GM19025 (cell line): ENCODE results near the gene ETAA1.
A peak's percentile ranks its signal among the peaks of the same experiment; 100 is the strongest.

Source experiments
- ATAC-seq: cut with Tn5 transposase; IDR thresholded peaks from one replicate; pipeline ENCODE4 v1.9.1; 2021; ENCODE audit warnings: mild to moderate bottlenecking, low read depth, moderate library complexity; ENCODE audit not compliant: unreplicated experiment

ETAA1 gene

DNA sequence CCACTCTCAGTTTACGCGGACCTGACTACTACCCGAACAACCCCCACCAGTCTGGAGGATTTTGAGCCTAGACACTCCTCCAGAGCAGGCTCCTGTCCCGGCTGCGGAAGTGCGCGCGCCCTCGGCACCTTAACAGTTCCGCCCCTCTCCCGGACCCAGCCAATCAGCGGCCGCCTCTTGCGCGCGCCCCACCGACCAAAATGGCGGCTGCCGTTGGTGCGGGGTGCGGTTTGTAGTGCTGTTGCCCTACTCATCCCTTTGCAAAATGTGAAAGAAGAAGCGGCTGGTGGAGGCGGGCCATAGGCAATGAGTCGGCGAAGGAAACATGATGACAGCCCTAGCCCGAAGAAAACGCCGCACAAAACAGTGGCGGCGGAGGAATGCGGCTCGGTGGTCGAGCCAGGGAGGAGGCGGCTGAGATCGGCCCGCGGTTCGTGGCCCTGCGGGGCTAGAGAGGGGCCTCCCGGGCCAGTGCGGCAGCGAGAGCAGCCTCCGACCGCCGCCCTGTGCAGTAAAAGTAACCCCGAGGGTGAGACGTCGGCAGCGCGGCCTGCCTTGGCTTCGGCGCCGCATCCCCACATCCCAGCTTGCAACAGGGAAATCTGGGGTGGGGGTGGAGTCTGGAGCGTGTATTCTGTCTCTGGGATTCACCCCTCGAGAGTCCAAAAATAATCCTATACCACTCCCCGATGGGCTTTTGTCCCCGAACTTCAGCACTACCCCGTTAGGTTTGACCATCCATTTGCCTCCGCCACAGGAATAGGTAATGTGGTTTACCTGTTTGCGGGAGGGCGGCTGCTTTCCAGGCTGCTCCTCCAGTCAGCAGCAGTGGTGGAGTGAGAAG, at the start of gene ETAA1:
Gene ETAA1 (plus strand): TSS at position 191 of the 844 bp plus-strand sequence. CDS start 116 bp downstream, at position 307.
- ATAC-seq = peak; percentile 100

DNA sequence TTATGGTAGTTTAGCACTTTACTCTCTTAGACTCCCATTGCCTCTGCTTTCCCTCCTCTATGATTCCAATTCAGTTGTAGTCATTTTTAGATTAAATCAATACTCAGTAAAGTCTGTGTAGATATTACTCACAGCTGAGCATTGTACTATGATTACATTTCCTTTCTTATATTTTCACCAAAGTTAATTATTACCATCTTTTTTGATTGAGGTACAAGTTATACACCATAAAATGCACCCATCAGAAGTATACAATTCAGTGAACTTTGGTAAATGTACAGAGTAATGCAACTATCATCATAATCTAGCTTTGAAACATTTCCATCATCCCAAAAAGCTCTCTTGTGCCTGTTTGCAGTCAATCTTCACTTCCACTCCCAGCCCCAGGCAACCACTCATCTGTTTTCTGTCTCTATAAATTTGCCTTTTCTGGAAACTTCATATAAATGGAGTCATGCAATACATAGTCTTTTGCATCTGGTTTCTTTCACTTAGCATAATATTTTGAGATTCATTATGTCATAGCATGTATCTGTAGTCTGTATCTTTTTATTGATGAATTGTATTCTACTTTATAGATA, 30.2 kb upstream of the ETAA1 start:
- no peak for ATAC-seq

DNA sequence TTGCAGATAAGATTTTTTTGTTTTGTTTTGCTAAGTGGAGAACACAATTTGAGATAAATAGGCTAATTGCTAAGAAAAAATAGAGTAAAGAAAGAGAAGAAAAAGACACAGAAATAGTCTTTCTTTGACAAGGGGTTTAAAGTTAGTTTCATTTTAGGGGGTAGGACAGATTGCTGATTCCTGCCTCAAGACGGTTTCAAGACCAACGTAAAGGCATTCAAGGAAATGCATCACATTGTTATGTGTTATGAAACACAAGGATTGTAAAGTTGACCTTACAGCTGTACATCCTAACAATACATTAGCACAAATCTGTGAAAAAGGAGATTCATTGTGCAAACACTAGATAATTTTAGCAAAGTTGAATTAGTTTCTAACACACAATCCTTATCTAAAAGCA, 22.7 kb upstream of the ETAA1 start:
- no peak for ATAC-seq

DNA sequence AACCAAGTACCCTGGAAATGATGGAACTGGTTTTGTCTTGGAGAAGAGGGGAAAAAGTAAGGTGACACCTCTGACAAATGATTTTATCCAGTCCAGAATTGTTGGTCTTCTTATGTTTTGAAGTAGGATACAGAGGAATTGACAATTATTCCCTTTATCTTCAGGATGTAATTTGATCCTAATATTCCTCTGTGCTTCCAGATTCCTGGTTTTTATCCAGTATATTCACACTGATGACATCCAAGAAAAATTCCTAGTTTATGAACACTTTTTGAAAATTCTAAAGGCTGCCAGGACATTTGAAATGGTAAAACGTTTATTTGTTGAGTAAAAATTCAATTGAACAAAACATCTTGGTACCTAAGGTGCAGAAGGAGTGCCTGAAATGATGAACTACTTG, 22.2 kb upstream of the ETAA1 start:
- ATAC-seq = no peak

DNA sequence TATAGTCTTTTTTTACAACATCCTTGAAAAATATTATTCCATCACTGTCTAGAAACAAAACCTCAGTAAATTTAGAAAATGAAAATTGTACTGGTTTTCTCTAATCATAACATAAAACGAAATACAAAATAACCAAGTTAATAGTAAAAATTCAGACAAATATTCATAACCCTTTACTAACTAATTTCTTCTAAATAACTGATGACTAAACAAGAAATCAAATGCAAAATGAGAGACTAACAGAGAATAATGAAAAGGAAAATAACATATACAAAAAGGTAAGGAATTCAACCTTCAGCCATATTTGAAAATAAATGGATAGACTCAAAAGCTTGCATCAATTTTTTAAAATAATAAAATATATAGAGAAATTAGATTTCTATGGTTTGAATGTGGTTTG, 18.6 kb upstream of the ETAA1 start:
- no peak for ATAC-seq

DNA sequence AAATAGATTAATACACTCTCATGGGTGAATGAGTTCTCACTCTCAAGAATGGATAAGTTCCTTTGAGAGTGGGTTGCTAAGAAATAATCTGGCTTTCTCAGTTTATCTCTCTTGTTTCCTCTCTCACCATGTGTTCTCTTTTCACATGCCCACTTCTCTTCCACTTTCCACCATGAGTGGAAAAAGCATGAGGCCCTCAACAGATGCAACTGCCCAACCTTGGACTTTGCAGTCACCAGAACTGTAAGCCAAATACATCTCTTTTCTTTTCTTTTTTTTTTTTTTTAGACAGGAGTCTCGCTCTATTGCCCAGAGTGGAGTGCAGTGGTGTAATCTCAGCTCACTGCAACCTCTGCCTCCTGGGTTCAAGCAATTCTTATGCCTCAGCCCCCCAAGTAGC, 18.1 kb upstream of the ETAA1 start:
- no peak for ATAC-seq

DNA sequence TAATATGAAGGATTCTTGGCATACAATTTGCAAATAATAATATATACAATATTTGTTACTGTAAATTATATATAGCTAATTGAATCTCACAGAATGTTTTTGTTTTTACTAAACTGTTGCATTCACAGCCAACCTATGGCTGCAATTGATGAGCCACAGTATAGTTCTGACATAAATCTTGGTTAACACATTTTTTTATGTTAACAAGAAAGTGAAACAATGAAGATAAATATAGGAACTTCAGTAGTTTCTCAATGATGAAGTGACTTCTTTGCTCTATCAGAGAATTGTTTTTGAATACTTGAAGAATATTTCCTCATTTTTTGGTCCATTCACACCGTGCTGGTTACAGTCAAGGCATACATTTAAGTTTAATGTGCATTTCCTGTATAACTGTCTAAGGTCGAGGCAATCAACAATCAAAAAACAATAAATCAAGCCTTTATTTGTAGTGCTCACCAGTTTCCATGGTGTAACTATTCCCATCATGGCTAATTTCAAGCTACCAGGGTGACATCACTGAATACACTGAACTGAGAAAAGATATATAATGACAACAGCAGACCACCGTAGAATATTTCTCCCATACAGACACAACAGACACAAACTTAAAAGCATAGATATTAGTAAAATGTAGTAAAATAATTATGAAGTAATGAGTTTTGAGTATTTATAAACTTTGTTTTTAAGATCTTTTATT, 12.9 kb upstream of the ETAA1 start:
- no peak for ATAC-seq

DNA sequence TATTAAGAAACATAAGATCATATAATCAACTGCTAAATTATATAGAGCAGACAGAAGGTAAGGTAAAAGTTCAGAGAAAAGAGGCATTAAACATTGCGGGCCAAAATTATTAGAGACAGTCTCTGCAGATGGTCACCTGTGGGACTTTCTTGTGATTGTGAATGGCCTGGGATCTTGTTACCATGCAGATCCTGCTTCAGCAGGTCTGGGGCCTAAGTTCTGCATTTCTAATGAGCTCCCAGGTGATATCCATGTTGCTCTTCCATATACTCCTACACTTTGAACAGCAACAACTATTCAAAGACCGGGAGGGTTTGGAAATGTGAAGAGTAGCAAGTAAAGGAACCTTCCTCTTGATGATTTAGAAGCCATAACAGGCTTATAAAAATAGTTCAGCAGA, 8.5 kb upstream of the ETAA1 start:
- no peak for ATAC-seq

DNA sequence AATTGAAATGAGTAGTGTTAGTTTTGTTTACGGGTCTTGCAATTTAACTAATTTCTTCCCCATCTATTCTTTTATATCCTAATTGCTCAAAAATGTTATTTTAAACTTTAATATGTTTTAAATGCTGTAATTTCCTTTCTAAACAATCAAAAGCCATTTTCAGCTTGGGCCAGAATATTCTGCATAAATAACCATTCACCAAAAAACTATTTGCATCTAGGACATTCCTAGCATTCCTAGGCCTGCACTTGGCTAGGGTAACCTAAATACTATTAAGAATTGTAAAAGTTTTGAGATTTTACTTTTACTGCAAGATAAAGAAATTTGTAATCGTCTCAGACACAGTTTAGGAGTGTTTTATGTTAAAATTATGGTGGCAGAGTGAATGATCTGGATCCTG, 7.8 kb upstream of the ETAA1 start:
- ATAC-seq = no peak

DNA sequence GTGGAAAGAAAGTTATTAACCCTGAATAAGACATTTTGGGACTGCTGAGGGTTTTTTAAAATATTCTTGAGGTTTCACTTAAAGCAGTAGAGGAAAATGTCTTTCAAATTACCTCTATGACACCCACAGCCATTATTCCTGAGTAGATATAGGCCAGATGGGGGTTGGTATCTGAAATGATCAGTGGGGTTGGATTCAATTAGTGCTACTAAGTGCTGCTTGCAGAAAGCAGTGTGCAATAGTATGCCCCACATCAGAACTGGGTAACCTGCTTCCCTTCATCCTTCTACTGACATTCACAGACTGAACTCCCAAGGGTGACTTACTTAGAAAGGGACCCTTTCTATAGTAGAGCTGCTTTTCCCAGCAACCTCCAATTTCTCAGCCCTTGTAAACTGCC, 7.3 kb upstream of the ETAA1 start:
- no peak for ATAC-seq

DNA sequence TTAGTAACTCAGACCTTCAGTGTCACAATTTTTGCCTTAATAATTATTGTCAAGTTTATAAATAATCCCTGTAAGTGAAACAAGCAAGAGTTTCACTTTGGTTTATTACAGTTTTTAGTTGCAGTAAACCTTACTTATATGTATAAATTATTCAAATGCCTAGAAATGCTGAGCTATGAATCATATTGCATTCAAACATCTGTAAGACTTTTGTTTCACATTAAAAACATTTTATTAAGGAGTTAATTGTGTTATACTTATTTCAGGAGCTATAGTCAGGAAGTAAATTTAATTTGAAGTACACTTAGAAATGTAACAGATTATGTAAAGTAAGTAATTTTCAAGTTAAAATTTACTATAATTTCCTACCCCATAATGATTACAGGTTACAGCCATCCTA, 3.9 kb upstream of the ETAA1 start:
- ATAC-seq = no peak

DNA sequence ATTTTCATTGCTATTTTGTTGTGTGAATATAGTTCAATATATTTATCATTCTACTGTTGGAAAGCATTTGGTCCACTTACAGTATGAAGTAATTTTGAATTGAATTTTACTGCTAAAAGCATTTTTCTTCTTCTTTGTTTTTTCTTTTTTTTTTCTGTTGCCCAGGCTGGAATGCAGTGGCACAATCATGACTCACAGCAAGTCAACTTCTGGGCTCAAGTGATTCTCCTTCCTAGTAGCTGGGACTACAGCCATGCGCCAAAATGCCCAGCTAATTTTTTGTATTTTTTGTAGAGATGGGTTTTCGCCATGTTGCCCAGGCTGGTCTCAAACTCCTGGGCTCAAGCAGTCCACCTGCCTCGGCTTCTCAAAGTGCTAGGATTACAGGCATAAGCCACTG, 2.4 kb upstream of the ETAA1 start:
- ATAC-seq = no peak

DNA sequence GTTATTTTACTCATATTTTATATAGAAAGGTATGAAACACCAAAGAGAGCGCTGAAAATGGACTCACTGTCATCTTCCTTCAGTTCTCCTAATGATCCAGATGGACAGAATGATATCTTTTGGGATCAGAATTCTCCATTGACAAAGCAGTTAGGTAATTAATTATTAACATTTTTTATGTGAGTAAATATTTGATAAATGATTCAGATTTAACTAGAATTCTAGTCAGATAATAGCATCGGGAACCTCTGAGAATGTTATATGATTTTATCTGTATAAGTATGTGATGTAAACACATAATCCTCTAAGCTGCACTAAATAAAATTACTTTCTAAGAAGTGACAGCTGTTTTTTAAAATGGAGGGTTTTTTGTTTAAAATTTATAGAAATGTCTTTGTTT, 2.0 kb downstream of the ETAA1 start:
- ATAC-seq = no peak

DNA sequence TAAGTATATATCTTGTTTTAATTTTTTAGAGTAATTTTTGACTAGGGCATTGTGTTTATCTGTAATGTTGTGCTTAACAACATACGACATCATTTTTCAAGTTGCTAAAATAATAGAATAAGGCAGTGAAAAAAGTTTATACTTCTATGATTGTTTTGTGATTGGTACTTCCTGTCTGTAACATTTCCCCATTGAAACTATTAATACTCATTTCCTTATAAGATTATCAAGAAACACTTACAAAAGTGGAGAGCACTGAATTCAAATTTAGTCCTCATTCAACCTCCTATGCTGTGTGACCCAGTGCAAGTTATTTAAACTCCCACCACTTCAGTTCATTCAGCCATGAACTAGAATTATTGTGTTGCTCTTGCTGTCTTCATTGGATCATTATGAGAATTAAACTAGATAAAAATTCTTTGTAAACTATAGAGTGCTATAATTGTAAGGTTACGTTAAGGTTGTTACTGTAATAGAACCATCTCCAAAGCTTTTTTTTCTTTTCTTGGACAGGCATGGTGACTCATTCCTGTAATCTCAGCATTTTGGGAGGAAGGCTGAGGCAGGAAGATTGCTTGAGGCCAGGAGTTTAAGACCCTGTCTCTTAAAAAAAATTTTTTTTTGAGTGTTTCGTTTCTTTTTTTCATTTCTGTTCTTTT, 2.8 kb downstream of the ETAA1 start:
- ATAC-seq = no peak

DNA sequence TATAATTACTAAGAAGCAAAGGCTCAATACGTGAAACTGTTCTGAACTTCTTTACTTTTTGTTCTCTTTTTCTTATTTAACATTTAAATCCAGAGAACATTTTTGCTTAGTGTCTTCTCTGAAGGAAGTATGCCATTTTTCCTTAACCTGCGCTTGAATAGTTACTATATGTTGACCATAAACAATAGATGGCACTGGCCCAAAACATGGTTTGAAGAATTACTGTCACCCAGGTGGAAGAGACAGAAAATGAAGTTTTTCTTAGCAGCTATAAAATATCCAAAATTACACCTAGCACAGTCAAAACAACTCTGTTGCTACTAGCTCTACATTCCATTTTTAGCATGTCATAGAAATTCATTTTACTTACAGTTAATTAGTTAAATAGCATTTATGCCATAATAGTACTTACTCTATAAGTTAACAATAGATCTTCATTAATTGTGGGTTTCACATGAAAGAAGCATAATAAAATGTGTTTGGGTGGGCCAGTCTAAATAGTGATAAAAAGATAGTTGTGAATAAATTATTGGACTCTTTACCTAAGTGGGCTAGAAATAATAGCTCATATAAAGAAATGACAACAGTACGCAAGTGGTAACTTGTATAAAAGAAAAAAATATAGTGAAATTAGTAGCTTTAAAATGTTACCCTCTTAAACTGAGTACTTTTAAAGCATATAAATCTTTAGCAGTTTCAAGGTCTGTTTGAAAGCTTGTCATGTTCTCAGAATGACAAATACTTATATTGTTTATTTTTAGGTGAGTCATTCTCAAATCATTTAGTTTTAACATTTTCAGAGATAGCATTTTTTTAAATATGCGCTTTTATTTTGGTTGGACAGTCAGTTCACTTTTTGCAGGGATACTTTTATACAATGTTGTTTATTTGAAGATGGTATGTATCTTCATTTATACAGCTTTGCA, 3.7 kb downstream of the ETAA1 start:
- ATAC-seq = no peak

DNA sequence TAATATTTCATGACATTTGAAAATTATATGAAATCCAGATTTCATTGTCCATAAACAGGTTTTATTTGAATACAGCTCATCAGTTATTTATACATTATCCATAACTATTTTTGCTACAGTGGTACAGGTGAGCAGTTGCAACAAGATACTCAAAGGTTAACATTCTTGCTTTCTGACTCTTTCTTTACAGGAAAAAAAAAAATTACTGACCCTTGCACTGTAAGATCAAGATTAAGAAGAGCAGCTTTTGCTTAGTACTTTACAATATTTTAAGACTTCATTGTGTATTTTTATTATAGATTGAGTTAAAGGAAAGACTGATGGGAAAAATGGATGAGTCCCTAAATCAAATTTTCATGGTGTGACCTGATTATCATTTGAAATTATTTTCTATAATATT, 11.2 kb downstream of the ETAA1 start:
- no peak for ATAC-seq

DNA sequence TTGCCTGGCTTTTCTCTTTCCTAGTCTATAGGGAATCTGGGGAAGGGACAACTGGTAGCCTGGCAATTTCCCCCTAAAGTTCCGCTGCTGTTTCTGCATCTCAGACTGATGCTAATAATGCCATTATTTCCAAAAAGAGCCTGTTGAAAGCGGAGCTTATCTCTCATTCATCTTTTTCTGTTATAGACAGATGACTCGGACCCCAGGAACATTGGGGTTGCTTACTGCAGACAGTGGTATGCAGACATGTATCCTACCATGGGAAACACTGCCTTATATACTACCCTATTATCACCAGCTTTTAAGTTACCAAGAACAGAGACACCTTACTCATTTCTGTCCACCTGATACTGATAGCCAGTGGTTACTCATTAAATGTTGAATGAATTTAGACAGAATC, 15.3 kb downstream of the ETAA1 start:
- no peak for ATAC-seq

DNA sequence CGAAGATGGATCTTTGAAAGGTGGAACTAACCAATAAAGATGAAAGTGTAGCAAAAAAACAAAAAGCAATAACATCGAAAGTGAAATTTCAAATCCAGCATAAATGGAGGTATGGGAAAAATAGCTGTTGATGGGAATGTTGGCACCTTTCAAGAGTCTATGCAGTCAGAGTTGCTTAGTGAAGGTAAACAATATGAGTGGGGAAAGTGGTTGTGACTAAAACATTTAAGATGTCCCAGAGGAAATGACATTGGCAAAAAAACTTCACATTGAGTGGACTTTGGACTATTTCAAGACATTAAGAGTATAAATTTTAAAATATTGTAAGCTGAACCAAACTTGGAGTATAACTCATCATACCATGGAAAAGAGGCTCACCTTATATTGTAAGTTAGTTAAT, 17.7 kb downstream of the ETAA1 start:
- ATAC-seq = no peak

DNA sequence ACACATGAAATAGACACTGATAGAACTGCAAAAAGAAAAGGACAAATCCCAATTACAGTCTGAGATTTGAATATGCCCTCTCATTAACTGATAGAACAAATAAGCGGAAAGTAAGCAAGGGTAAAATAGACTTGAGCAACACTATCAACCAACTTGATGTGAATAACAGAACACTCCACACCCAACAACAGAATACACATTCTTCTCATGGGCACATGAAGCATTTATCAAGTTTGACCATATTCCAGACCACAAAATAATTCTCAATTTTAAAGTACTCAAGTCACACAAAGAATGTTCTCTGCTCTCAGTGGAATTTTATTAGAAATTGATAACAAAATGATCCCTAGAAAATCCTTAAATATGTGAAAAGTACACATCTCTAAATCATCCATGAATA, 19.0 kb downstream of the ETAA1 start:
- ATAC-seq = no peak

DNA sequence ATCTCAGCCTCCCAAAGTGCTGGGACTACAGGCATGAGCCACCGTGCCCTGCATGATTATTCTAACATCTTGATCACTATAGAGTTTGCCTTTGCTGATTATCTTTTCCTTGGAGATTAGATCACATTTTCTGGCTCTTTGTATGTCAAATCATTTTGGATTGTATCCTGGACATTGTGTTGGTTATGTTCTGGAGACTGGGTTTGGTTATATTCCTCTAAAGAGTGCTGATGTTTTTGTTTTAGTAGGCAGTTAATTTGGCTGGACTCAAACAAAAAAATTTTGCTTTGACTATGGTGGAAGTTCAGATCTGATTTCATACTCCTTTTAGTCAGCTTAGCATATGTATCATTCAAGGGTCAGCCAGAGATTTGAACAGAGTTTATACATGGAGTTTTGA, 26.4 kb downstream of the ETAA1 start:
- ATAC-seq = no peak
